GM23248 (cell line): Measurements from ENCODE around the gene RLF.

Experiments
- EZH2 ChIP-seq: fragments of 200-600 bp; sonication (generic); IDR thresholded peaks from 2 replicates; pipeline ENCODE4 v1.6.1; 2018; ENCODE audit warnings: antibody characterized with exemption, mild to moderate bottlenecking; ENCODE audit not compliant: insufficient read depth, poor library complexity, severe bottlenecking
- EZH2phosphoT487 ChIP-seq: fragments of 200-600 bp; sonication (generic); IDR thresholded peaks from 2 replicates; pipeline ENCODE4 v1.6.1; 2018; ENCODE audit warnings: antibody characterized with exemption, moderate library complexity, mild to moderate bottlenecking, low read depth; ENCODE audit not compliant: insufficient read depth

GRCh38 chr1:40265298-40265697, 104.1 kb downstream of the RLF start:
- no peak for TF ChIP-seq EZH2
- no peak for TF ChIP-seq EZH2phosphoT487
